Glutamatergic neuron (in vitro differentiated cells): Measurements from ENCODE around the gene ZNF329. TPM values are rescaled to one million over a fixed set of nuclear protein-coding genes. Genes with fewer than 3 reads are reported as not detected.

ENCODE experiments used
- DNase-seq: peaks from one replicate; pipeline ENCODE4 v3.0.0; 2022
- H3K27ac Mint-ChIP-seq: one replicate; pipeline ENCODE4 v1.8.0; 2020; ENCODE audit warnings: mild to moderate bottlenecking, mixed read lengths, inconsistent platforms; ENCODE audit not compliant: unreplicated experiment
- H3K27me3 Mint-ChIP-seq: one replicate; pipeline ENCODE4 v1.8.0; 2020; ENCODE audit warnings: mild to moderate bottlenecking, moderate library complexity, mixed read lengths, inconsistent platforms; ENCODE audit not compliant: unreplicated experiment
- H3K36me3 Mint-ChIP-seq: one replicate; pipeline ENCODE4 v1.8.0; 2020; ENCODE audit warnings: mild to moderate bottlenecking, mixed read lengths, inconsistent platforms; ENCODE audit not compliant: unreplicated experiment
- H3K4me1 Mint-ChIP-seq: one replicate; pipeline ENCODE4 v1.8.0; 2020; ENCODE audit warnings: mild to moderate bottlenecking, low read depth, mixed read lengths, inconsistent platforms; ENCODE audit not compliant: unreplicated experiment
- H3K4me3 Mint-ChIP-seq: one replicate; pipeline ENCODE4 v1.8.0; 2020; ENCODE audit warnings: mild to moderate bottlenecking, mixed read lengths, inconsistent platforms; ENCODE audit not compliant: unreplicated experiment
- H3K9me3 Mint-ChIP-seq: one replicate; pipeline ENCODE4 v1.8.0; 2020; ENCODE audit warnings: mild to moderate bottlenecking, moderate library complexity, mixed read lengths, inconsistent platforms; ENCODE audit not compliant: unreplicated experiment
- total RNA-seq: library from RNA; stranded (reverse); fragmentation: NEBNext Ultra II Directional; extraction: Animal tissue kit (Norgen Biotek cat#: 25700); gene quantifications from one replicate; pipeline ENCODE4 v1.2.1, GENCODE V29; 2021; ENCODE audit not compliant: unreplicated experiment
- TF ChIP-seq, protein P1 (sequence below): fragments of 200-600 bp; sonication (generic); IDR thresholded peaks from one replicate; pipeline ENCODE4 v1.5.0; 2021; ENCODE audit not compliant: partially characterized antibody, unreplicated experiment

The ZNF329 gene
- total RNA-seq, 1 donor from 2014 or later, result 14.1 TPM

DNA sequence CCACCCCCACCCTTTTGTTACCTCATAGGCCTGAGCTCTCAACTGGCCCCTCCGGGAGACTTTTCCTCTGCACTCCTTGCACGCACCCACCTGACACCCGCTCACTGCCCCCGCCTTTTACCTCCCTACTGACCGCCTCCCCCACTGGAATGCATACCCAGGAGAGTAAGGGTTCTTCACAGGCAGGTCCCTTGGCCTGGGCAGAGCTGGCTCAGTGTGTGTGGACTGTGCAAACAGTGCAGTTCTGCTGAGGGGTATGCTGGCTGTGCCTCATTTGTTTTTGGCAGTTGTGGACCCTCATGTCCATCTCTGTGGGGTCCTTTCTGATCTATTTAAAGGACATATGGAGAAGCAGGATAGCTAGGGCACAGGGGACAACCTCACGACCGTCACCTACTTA, 57.5 kb downstream of the ZNF329 start:
- DNase-seq, result no peak
- Mint-ChIP-seq H3K4me1 (no peaks in the 10 kb centered on the region), H3K27ac (no peak overlapping the region), H3K36me3 (peaks cover 15% of the 10 kb centered on the region), H3K27me3 (peaks cover under 1% of the 10 kb centered on the region), H3K9me3 (peaks cover 9% of the 10 kb centered on the region), H3K4me3 (no peak overlapping the region)
- TF ChIP-seq, protein P1, sequence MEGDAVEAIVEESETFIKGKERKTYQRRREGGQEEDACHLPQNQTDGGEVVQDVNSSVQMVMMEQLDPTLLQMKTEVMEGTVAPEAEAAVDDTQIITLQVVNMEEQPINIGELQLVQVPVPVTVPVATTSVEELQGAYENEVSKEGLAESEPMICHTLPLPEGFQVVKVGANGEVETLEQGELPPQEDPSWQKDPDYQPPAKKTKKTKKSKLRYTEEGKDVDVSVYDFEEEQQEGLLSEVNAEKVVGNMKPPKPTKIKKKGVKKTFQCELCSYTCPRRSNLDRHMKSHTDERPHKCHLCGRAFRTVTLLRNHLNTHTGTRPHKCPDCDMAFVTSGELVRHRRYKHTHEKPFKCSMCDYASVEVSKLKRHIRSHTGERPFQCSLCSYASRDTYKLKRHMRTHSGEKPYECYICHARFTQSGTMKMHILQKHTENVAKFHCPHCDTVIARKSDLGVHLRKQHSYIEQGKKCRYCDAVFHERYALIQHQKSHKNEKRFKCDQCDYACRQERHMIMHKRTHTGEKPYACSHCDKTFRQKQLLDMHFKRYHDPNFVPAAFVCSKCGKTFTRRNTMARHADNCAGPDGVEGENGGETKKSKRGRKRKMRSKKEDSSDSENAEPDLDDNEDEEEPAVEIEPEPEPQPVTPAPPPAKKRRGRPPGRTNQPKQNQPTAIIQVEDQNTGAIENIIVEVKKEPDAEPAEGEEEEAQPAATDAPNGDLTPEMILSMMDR, result no peak

DNA sequence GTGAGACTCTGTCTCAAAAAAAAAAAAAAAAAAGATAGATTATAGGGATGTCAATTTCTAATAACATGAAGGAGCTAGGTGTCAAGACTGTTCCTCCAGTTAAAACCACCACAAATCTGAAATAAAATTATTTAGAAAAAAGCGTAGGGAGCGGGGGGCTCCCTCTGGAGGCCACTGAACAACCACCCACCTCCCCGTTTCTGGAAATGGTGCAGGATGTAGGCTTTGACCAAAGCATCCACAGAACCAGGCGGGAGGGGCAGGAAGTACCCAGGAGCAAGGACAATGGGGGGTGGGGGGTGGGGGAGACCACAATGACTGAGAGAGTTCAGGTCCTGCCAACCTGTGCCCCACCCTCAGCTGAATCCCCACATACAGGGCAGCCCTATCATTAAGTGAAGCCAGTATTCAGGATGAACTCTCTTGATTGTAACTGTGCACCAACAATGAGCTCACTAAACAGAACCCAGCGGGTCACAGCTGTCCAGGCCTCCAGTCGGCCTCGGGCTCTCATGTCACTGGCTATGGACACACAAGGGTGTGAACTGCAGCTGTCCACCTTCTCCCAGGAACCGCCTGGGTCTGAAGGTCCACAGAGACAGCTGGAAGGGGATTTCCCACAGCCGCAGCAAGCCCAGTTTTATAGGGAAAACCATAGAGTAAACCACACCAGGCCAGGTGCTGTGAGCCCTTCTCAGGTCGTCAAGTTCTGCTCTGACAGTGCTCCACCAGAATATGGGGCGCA, 59.2 kb downstream of the ZNF329 start:
- H3K27ac Mint-ChIP-seq, result no peak overlapping the region
- peaks cover 15% of the 10 kb centered on the region for H3K36me3 Mint-ChIP-seq
- TF ChIP-seq, protein P1, result no peak
- no peaks in the 10 kb centered on the region for H3K4me1 Mint-ChIP-seq
- peaks cover 5% of the 10 kb centered on the region for H3K9me3 Mint-ChIP-seq
- no peak for DNase-seq
- no peak overlapping the region for H3K4me3 Mint-ChIP-seq
- H3K27me3 Mint-ChIP-seq, result peaks cover 2% of the 10 kb centered on the region

DNA sequence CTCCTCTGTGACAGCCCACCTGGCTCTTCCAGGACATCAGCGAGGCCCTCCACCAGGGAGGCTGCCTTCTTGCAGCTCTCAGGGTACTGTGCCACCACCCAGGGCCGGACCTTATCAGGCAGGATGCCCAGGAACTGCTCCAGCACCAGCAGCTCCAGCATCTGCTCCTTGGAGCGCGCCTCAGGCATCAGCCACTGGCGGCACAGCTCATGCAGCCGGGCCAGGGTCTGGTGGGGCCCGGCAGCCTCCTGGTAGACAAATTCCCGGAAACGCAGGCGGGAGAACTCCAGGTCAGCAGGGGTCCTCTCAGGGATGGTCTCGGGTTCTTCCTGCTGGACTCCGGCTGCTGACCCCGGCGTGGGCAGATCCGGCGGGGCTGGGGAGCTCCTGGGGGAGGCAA, 60.7 kb downstream of the ZNF329 start:
- Mint-ChIP-seq H3K4me1 (no peaks in the 10 kb centered on the region), H3K36me3 (peaks cover 10% of the 10 kb centered on the region), H3K9me3 (peaks cover 5% of the 10 kb centered on the region), H3K27ac (no peak overlapping the region), H3K27me3 (peaks cover 2% of the 10 kb centered on the region), H3K4me3 (no peak overlapping the region)
- no peak for DNase-seq
- TF ChIP-seq, protein P1, result no peak

DNA sequence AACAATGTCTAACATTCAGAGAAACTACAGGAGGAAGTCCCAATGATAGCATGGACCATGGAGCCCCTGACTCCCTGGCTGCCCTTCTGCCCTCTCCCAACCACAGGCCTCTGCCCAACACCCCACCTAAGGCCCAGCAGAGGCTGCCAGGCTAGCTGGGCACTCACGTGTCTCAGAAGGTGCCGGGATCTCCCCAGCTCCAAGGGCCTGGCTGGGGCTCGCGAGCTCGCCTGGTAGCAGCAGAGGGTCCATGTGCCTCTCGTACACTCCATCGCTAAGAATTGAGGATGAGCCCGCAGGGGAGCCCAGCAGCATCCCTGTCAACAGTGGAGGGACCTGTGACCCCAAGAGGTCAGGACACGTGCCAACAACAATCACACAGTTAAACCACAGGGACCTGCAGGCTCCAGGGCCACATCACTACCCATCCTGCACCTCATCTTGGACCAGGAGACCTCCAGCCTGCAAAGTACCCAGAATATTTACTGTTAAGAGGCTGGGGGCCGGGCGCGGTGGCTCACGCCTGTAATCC, 62.0 kb downstream of the ZNF329 start:
- Mint-ChIP-seq H3K4me1 (no peaks in the 10 kb centered on the region), H3K27me3 (peaks cover 6% of the 10 kb centered on the region), H3K9me3 (peaks cover 13% of the 10 kb centered on the region), H3K27ac (no peak overlapping the region), H3K4me3 (no peak overlapping the region), H3K36me3 (peaks cover 16% of the 10 kb centered on the region)
- TF ChIP-seq, protein P1, result no peak
- no peak for DNase-seq

DNA sequence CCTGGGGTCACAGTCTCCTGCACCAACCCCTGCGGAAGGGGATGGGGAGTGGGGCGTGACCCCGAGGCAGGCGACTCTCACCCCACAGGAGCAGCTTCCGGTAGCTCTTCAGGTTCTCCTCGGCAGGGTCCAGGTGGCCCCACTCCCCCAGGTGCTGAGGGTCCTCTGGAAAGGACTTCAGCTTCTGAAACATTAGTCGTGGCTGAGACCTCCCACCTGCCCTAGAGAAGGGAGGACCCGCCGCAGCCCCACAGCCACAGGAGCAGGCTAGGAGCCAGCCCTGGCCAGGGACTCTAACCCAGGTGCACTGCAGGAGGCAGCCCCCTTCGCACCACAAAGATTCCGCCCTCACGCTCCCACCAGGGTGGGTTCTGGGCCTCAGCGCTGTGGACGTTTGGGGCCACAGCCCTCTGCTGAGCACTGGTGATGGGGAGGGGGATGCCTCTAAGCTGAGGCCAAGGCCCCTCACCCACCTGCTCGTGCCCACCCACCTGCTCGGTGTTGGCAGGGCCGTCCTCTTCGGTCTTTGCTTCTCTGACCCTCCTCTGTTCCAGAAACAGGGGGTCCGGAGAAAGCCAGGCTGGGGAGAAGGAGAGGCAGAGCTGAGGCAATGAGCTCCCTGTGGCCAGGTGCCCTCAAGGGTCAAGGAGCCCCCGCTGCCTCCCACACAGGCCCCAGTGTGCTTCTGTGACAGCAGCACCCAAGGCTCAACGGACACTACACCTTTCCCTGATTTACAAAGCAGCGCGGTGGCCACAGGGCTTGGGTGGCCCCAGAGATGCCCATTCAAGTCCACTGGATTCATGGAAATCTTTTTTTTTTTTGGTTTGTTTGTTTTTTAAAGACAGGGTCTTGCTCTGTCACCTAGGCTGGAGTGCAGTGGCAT, 63.5 kb downstream of the ZNF329 start:
- TF ChIP-seq, protein P1, result no peak
- H3K36me3 Mint-ChIP-seq, result peaks cover 14% of the 10 kb centered on the region
- peaks cover 18% of the 10 kb centered on the region for H3K9me3 Mint-ChIP-seq

More for the DNA sequence above, 63.5 kb downstream of the ZNF329 start:
- Mint-ChIP-seq H3K27ac (no peak overlapping the region), H3K4me1 (no peaks in the 10 kb centered on the region), H3K4me3 (no peak overlapping the region), H3K27me3 (peaks cover 7% of the 10 kb centered on the region)
- DNase-seq, result no peak
